Renal cortex interstitium (tissue), 15 donors: ENCODE measurements around the gene TCEA3. TPM values are rescaled to one million over a fixed set of nuclear protein-coding genes. Genes with fewer than 3 reads are reported as not detected.

ENCODE experiments used
- DNase-seq, 11 donors: peaks; one replicate each; pipeline ENCODE4 v3.0.0-alpha.2; 2013; ENCODE audit warnings: low read depth in 9 of 11, low spot score in 4 of 11; ENCODE audit errors: extremely low read depth in 1 of 11
- long read RNA-seq, 16 experiments: transcript quantifications; one replicate each; lab custom pipeline, GENCODE V29; 2026
- polyA plus RNA-seq, 3 donors: library from polyadenylated mRNA; unstranded; fragments of 120-200 nt; gene quantifications; one replicate each; pipeline ENCODE4 v1.2.1, GENCODE V29; 2013; ENCODE audit not compliant: insufficient read length in 3 of 3

TCEA3 gene
- polyA plus RNA-seq, result 10 to 100 TPM; 45.8 to 62.9 (median 49.2) TPM
- long read RNA-seq, donor 1, transcript TCEA3-203 (11 exons, 1,559 nt), result major isoform, 6 of 7 reads
- long read RNA-seq, donor 1, partial matches to known transcripts, result 0 of 7 reads
- long read RNA-seq, donor 1, other reads (novel, unspliced or antisense), result 0 of 7 reads
- long read RNA-seq, donor 2, transcript TCEA3-203 (11 exons, 1,559 nt), result major isoform, 10 of 16 reads
- long read RNA-seq, donor 2, partial matches to known transcripts, result 5 of 16 reads
- long read RNA-seq, donor 2, other reads (novel, unspliced or antisense), result 0 of 16 reads
- long read RNA-seq, donor 3, transcript TCEA3-203 (11 exons, 1,559 nt), result major isoform, 27 of 27 reads
- long read RNA-seq, donor 3, partial matches to known transcripts, result 0 of 27 reads
- long read RNA-seq, donor 3, other reads (novel, unspliced or antisense), result 0 of 27 reads
- long read RNA-seq, donor 4, transcript TCEA3-203 (11 exons, 1,559 nt), result major isoform, 19 of 19 reads
- long read RNA-seq, donor 4, partial matches to known transcripts, result 0 of 19 reads
- long read RNA-seq, donor 4, other reads (novel, unspliced or antisense), result 0 of 19 reads
- long read RNA-seq, donor 5, result 0 reads
- long read RNA-seq, donor 6, transcript TCEA3-203 (11 exons, 1,559 nt), result major isoform, 12 of 14 reads
- long read RNA-seq, donor 6, partial matches to known transcripts, result 0 of 14 reads
- long read RNA-seq, donor 6, other reads (novel, unspliced or antisense), result 0 of 14 reads
- long read RNA-seq, donor 7, transcript TCEA3-203 (11 exons, 1,559 nt), result major isoform, 8 of 8 reads
- long read RNA-seq, donor 7, partial matches to known transcripts, result 0 of 8 reads
- long read RNA-seq, donor 7, other reads (novel, unspliced or antisense), result 0 of 8 reads
- long read RNA-seq, donor 8, transcript TCEA3-203 (11 exons, 1,559 nt), result major isoform, 17 of 25 reads
- long read RNA-seq, donor 8, partial matches to known transcripts, result 6 of 25 reads
- long read RNA-seq, donor 8, other reads (novel, unspliced or antisense), result 0 of 25 reads
- long read RNA-seq, donor 9, transcript TCEA3-203 (11 exons, 1,559 nt), result major isoform, 7 of 9 reads
- long read RNA-seq, donor 9, partial matches to known transcripts, result 0 of 9 reads
- long read RNA-seq, donor 9, other reads (novel, unspliced or antisense), result 0 of 9 reads
- long read RNA-seq, donor 10, transcript TCEA3-203 (11 exons, 1,559 nt), result major isoform, 12 of 12 reads
- long read RNA-seq, donor 10, partial matches to known transcripts, result 0 of 12 reads
- long read RNA-seq, donor 10, other reads (novel, unspliced or antisense), result 0 of 12 reads
- long read RNA-seq, donor 11, partial matches to known transcripts, result 0 of 1 reads
- long read RNA-seq, donor 11, other reads (novel, unspliced or antisense), result 0 of 1 reads
- long read RNA-seq, donor 12, partial matches to known transcripts, result 0 of 5 reads
- long read RNA-seq, donor 12, other reads (novel, unspliced or antisense), result 0 of 5 reads
- long read RNA-seq, donor 13, transcript TCEA3-203 (11 exons, 1,559 nt), result major isoform, 12 of 21 reads
- long read RNA-seq, donor 13, partial matches to known transcripts, result 7 of 21 reads
- long read RNA-seq, donor 13, other reads (novel, unspliced or antisense), result 0 of 21 reads
- long read RNA-seq, donor 14, transcript TCEA3-203 (11 exons, 1,559 nt), result major isoform, 7 of 7 reads
- long read RNA-seq, donor 14, partial matches to known transcripts, result 0 of 7 reads
- long read RNA-seq, donor 14, other reads (novel, unspliced or antisense), result 0 of 7 reads
- long read RNA-seq, donor 15, transcript TCEA3-203 (11 exons, 1,559 nt), result major isoform, 5 of 5 reads
- long read RNA-seq, donor 15, partial matches to known transcripts, result 0 of 5 reads
- long read RNA-seq, donor 15, other reads (novel, unspliced or antisense), result 0 of 5 reads
- long read RNA-seq, donor 16, transcript TCEA3-203 (11 exons, 1,559 nt), result major isoform, 19 of 27 reads
- long read RNA-seq, donor 16, partial matches to known transcripts, result 6 of 27 reads
- long read RNA-seq, donor 16, other reads (novel, unspliced or antisense), result 0 of 27 reads

GRCh38 chr1:23424293-23425192 lies at the start of gene TCEA3:
Gene TCEA3 (minus strand): TSS chr1:23424748. CDS start chr1:23424633, 115 bp downstream.
- no peak for DNase-seq

GRCh38 chr1:23473037-23473800 lies 48.7 kb upstream of the TCEA3 start:
- DNase-seq, result no peak

- no peak for DNase-seq
Measured at GRCh38 chr1:23472351-23473036, 47.9 kb upstream of the TCEA3 start.

- DNase-seq, result no peak
Measured at GRCh38 chr1:23471473-23472075, 47.0 kb upstream of the TCEA3 start.

GRCh38 chr1:23470282-23471070 lies 45.9 kb upstream of the TCEA3 start:
- no peak for DNase-seq

- DNase-seq, result no peak
Measured at GRCh38 chr1:23469372-23469982, 44.9 kb upstream of the TCEA3 start.

- no peak for DNase-seq
Measured at GRCh38 chr1:23466423-23466989, 42.0 kb upstream of the TCEA3 start.

GRCh38 chr1:23463286-23463685 lies 38.7 kb upstream of the TCEA3 start:
- DNase-seq, result no peak

- no peak for DNase-seq
Measured at GRCh38 chr1:23462766-23463165, 38.2 kb upstream of the TCEA3 start.

GRCh38 chr1:23461050-23461449 lies 36.5 kb upstream of the TCEA3 start:
- no peak for DNase-seq

GRCh38 chr1:23460519-23460918 lies 36.0 kb upstream of the TCEA3 start:
- DNase-seq, result no peak

- DNase-seq, result no peak
Measured at GRCh38 chr1:23459338-23459757, 34.8 kb upstream of the TCEA3 start.

- no peak for DNase-seq
Measured at GRCh38 chr1:23456226-23456625, 31.7 kb upstream of the TCEA3 start.
